ENCODE data around the gene TMEM259. TPM values are rescaled to one million over a fixed set of nuclear protein-coding genes. Genes with fewer than 3 reads are reported as not detected.

Gene TMEM259
- total and polyA plus RNA-seq, 2 of the 8 experiments (the other 6 are each of a cell fraction or from before 2014, with no cell fraction given), result 140 to 243 TPM

DNA sequence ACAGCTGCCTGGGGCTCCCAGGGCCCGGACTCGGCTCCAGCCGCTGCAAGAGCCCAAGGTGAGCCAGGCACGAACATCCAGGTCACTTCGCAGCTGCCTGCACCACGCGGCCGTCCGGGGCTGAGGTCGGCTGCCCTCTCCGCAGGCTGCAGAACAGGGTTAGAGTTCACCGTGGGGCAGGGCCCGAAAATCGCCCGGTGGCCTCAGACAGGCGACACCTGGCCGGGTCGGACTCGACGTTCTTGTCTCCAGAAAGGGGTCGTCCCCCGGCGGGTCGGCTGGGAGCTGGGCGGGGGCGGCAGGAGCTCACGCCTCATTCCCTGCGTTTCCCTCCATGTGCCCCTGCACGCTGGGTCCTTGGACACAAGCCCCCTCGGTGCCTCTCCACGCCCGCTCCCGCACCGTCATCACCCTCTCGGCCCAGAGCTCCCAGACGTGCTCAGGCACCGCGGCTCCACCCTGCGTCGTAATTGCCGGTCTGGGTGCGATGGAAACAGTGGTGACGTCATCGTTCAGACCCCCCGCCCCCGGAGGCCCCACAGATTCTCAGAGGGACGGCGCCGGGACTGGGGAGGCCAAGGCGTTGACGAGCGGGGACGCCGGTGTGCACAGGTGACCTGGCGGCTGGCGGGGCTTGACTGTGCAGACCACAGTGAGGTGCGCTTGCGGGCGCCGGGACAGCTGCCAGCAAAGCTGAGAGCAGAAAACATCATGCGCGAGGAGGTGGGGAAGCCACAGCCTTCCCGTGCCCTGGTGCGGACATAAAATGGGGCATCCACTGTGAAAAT is 24.7 kb downstream of the TMEM259 start (continued):
- TF ChIP-seq, protein P1, sequence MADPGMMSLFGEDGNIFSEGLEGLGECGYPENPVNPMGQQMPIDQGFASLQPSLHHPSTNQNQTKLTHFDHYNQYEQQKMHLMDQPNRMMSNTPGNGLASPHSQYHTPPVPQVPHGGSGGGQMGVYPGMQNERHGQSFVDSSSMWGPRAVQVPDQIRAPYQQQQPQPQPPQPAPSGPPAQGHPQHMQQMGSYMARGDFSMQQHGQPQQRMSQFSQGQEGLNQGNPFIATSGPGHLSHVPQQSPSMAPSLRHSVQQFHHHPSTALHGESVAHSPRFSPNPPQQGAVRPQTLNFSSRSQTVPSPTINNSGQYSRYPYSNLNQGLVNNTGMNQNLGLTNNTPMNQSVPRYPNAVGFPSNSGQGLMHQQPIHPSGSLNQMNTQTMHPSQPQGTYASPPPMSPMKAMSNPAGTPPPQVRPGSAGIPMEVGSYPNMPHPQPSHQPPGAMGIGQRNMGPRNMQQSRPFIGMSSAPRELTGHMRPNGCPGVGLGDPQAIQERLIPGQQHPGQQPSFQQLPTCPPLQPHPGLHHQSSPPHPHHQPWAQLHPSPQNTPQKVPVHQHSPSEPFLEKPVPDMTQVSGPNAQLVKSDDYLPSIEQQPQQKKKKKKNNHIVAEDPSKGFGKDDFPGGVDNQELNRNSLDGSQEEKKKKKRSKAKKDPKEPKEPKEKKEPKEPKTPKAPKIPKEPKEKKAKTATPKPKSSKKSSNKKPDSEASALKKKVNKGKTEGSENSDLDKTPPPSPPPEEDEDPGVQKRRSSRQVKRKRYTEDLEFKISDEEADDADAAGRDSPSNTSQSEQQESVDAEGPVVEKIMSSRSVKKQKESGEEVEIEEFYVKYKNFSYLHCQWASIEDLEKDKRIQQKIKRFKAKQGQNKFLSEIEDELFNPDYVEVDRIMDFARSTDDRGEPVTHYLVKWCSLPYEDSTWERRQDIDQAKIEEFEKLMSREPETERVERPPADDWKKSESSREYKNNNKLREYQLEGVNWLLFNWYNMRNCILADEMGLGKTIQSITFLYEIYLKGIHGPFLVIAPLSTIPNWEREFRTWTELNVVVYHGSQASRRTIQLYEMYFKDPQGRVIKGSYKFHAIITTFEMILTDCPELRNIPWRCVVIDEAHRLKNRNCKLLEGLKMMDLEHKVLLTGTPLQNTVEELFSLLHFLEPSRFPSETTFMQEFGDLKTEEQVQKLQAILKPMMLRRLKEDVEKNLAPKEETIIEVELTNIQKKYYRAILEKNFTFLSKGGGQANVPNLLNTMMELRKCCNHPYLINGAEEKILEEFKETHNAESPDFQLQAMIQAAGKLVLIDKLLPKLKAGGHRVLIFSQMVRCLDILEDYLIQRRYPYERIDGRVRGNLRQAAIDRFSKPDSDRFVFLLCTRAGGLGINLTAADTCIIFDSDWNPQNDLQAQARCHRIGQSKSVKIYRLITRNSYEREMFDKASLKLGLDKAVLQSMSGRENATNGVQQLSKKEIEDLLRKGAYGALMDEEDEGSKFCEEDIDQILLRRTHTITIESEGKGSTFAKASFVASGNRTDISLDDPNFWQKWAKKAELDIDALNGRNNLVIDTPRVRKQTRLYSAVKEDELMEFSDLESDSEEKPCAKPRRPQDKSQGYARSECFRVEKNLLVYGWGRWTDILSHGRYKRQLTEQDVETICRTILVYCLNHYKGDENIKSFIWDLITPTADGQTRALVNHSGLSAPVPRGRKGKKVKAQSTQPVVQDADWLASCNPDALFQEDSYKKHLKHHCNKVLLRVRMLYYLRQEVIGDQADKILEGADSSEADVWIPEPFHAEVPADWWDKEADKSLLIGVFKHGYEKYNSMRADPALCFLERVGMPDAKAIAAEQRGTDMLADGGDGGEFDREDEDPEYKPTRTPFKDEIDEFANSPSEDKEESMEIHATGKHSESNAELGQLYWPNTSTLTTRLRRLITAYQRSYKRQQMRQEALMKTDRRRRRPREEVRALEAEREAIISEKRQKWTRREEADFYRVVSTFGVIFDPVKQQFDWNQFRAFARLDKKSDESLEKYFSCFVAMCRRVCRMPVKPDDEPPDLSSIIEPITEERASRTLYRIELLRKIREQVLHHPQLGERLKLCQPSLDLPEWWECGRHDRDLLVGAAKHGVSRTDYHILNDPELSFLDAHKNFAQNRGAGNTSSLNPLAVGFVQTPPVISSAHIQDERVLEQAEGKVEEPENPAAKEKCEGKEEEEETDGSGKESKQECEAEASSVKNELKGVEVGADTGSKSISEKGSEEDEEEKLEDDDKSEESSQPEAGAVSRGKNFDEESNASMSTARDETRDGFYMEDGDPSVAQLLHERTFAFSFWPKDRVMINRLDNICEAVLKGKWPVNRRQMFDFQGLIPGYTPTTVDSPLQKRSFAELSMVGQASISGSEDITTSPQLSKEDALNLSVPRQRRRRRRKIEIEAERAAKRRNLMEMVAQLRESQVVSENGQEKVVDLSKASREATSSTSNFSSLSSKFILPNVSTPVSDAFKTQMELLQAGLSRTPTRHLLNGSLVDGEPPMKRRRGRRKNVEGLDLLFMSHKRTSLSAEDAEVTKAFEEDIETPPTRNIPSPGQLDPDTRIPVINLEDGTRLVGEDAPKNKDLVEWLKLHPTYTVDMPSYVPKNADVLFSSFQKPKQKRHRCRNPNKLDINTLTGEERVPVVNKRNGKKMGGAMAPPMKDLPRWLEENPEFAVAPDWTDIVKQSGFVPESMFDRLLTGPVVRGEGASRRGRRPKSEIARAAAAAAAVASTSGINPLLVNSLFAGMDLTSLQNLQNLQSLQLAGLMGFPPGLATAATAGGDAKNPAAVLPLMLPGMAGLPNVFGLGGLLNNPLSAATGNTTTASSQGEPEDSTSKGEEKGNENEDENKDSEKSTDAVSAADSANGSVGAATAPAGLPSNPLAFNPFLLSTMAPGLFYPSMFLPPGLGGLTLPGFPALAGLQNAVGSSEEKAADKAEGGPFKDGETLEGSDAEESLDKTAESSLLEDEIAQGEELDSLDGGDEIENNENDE (IDR thresholded peaks at IDR 0.05; ENCODE audit: insufficient replicate concordance, low read length), result no peak
- TF ChIP-seq EGR1 (IDR thresholded peaks at IDR 0.05; ENCODE audit: borderline replicate concordance, low read depth, low read length) (no peak), JUND (IDR thresholded peaks at IDR 0.05; ENCODE audit: low read length) (peak; percentile 99), KDM1A (IDR thresholded peaks at IDR 0.05; ENCODE audit: borderline replicate concordance, low read length) (no peak), SP2 (IDR thresholded peaks at IDR 0.05; ENCODE audit: low read length) (no peak), BRCA1 (IDR thresholded peaks at IDR 0.05; ENCODE audit: low read depth, low read length) (no peak), HDAC6 (IDR thresholded peaks at IDR 0.05; ENCODE audit: low read depth, low read length) (no peak)
- TF ChIP-seq, protein P2, sequence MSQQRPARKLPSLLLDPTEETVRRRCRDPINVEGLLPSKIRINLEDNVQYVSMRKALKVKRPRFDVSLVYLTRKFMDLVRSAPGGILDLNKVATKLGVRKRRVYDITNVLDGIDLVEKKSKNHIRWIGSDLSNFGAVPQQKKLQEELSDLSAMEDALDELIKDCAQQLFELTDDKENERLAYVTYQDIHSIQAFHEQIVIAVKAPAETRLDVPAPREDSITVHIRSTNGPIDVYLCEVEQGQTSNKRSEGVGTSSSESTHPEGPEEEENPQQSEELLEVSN (IDR thresholded peaks at IDR 0.05), result peak; percentile 4; the same call in 1 of the 2 replicates

Measured in H1 (cell line).